Pancreas (tissue), 10 donors: Measurements from ENCODE around the gene TNXB. TPM values are rescaled to one million over a fixed set of nuclear protein-coding genes. Genes with fewer than 3 reads are reported as not detected.

Experiments
- ATAC-seq, 4 donors: fragments of 200-7000 bp; cut with Tn5 transposase; one replicate each; pipeline versions ENCODE4 v1.8.0 to v1.9.1; 2020; ENCODE audit warnings: mild to moderate bottlenecking in 4 of 4, moderate library complexity in 4 of 4
- DNase-seq, 6 donors: peaks; one replicate each; pipeline ENCODE4 v3.0.0-alpha.2; 2020
- FAIRE-seq: peaks from 2 replicates; lab custom pipeline; 2012; peaks lifted over from hg19 to GRCh38; lab: Jason Lieb, UNC
- H3K27ac ChIP-seq, 4 donors: fragments of 200-600 bp; sonication (generic); 1 replicate in 3 of 4; 2 replicates in 1 of 4; pipeline versions ENCODE4 v1.5.0 to v1.8.0; 2020
- H3K27me3 ChIP-seq, 4 donors: fragments of 200-600 bp; one replicate each; pipeline ENCODE4 v1.8.0; 2021
- H3K36me3 ChIP-seq, 3 donors: fragments of 200-600 bp; sonication (generic) in 1 of 3; one replicate each; pipeline versions ENCODE4 v1.5.0 to v1.8.0; 2020 to 2021
- H3K4me1 ChIP-seq, 3 donors: fragments of 200-600 bp; one replicate each; pipeline ENCODE4 v1.8.0; 2021
- H3K4me3 ChIP-seq, 4 donors: fragments of 200-600 bp; sonication (generic) in 2 of 4; one replicate each; pipeline versions ENCODE4 v1.5.0 to v1.8.0; 2020 to 2021
- H3K9me3 ChIP-seq, 4 donors: fragments of 200-600 bp; one replicate each; pipeline ENCODE4 v1.8.0; 2021
- WGBS, 2 donors: extraction: QIAGEN DNeasy Blood & Tissue Kit; methylation state at CpG; one replicate each; pipeline ENCODE4 v1.1.7; 2013; 5-methylcytosine and 5-hydroxymethylcytosine counted together
- intact Hi-C, 3 donors: fragments of 100-400 bp; cut with DNase I; formaldehyde crosslinking; loops; one replicate each; pipeline versions ENCODE4 v1.11.1 to v1.14.2; 2022
- polyA plus RNA-seq, 2 donors: library from polyadenylated mRNA; stranded (reverse); fragments of 200-250 nt; gene quantifications; one replicate each; pipeline ENCODE4 v1.2.3, GENCODE V29; 2013
- total RNA-seq, 6 donors: library from RNA; stranded (reverse); fragmentation: NEBNext Ultra II Directional in 4 of 6; extraction: Animal tissue kit (Norgen Biotek cat#: 25700) in 4 of 6; gene quantifications; one replicate each; pipeline versions ENCODE4 v1.2.1 to v1.2.4, GENCODE V29; 2021 to 2023
- TF ChIP-seq, protein P1 (sequence below), 4 donors: fragments of 200-600 bp; sonication (generic) in 3 of 4; IDR thresholded peaks; one replicate each; pipeline versions ENCODE4 v1.5.0 to v1.8.0; 2021; ENCODE audit warnings: antibody characterized with exemption in 4 of 4
- donor health status: healthy with polysubstance abuse.
- donor health status: DM: no; HTN: no; CAD: no; lungs with moderate emphysema.
- donor health status: DM: no; HTN: no; CAD: no.
- donor health status: control.
- donor health status: control.
- donor health status: Bipolar disorder and iron deficiency.
- donor health status: DM: yes; HTN: yes; CAD: no.
- donor health status: DM: no; HTN: no; CAD: no.
- donor health status: DM: no; HTN: no; CAD: no.
- donor health status: DM: yes; HTN: yes; CAD: no.

The TNXB gene
- total and polyA plus RNA-seq, 8 donors, result 5.2 to 18.6 (median 9.9) TPM

DNA sequence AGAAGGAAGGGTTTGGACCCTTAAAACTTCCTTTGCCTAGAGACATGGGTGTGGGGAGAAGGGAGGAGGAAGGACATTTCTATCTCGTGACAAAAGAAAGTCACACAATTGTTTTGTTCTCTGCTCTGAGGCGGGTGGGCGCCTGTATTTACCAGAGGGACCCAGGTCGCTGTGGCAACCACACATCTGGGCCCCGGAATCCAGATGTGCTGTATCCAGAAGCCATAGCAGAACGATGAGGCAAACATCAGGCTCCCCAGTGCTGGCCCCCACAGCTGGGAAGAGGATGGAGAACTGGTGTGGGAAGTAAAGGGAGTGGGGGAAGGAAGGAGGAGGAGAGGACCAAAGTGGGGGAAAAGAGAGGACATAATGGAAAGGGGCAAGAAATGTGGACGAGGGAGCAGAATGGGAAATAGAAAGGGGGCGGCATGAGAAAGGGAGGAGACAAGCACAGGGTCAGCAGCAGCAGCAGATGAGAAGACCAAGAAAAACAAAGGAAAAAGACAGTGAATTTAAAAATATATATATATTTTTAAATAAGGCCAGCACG lies 3.4 kb upstream of the TNXB start:
- TF ChIP-seq, protein P1, sequence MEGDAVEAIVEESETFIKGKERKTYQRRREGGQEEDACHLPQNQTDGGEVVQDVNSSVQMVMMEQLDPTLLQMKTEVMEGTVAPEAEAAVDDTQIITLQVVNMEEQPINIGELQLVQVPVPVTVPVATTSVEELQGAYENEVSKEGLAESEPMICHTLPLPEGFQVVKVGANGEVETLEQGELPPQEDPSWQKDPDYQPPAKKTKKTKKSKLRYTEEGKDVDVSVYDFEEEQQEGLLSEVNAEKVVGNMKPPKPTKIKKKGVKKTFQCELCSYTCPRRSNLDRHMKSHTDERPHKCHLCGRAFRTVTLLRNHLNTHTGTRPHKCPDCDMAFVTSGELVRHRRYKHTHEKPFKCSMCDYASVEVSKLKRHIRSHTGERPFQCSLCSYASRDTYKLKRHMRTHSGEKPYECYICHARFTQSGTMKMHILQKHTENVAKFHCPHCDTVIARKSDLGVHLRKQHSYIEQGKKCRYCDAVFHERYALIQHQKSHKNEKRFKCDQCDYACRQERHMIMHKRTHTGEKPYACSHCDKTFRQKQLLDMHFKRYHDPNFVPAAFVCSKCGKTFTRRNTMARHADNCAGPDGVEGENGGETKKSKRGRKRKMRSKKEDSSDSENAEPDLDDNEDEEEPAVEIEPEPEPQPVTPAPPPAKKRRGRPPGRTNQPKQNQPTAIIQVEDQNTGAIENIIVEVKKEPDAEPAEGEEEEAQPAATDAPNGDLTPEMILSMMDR (IDR thresholded peaks at IDR 0.05), result no peak
- no peak overlapping the region for H3K4me3 ChIP-seq
- FAIRE-seq (no peak), ATAC-seq (no peak), DNase-seq (no peak)
- H3K36me3 ChIP-seq, result peaks cover 0 to 18% (median 0%) of the 10 kb centered on the region in 3 donors
- WGBS, 2 donors, result 58 to 76% methylated on average over 9 of the region's 9 CpGs
- H3K27ac ChIP-seq, result no peak overlapping the region
- no peaks in the 10 kb centered on the region for H3K9me3 ChIP-seq
- no peaks in the 10 kb centered on the region for H3K27me3 ChIP-seq
- H3K4me1 ChIP-seq, result peaks cover 0 to 8% (median 0%) of the 10 kb centered on the region in 3 donors
- intact Hi-C loops, result loop anchor here in 1 of 3 donors (10.0 kb wide), 1 partner anchor 52 kb away; the partner anchor contains the start of gene EGFL8

DNA sequence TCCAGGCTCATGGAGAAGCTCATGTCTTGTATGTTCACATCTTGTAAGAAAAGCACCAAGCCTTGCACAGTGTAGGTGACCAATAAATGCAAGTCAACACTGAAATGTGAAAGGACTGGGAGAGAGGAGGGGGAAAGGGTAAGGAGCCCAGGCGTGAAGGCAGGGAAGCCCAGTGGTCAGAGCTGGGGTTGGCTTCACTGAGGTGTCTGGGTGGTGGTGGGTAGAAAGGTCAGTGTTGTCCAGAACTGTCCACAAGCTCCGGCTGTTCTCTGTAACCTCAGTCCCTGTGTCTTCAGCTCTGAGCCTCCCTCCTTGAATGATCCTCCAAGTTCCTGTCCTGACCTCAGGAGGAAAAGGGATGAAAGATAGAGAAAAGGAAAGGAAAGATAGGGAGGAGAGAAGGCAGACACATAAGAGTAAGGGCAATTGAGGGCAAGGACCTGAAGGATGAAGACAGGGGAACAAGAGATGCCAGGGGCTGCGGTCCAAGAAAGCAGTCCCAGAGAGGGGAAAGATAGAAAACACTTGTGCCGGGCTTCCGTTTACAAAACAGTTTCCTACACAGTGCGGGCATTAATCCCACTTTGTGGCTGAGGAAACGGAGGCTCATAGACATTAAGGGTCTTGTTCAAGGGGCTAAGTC lies 2.4 kb upstream of the TNXB start:
- DNase-seq, result no peak
- intact Hi-C loops, result loop anchor here in 1 of 3 donors (10.0 kb wide), 1 partner anchor 53 kb away; the partner anchor contains the start of gene EGFL8
- Histone ChIP-seq H3K27ac (no peak overlapping the region), H3K9me3 (no peaks in the 10 kb centered on the region), H3K36me3 (peaks cover 0 to 10% (median 0%) of the 10 kb centered on the region in 3 donors), H3K4me1 (peaks cover 0 to 8% (median 0%) of the 10 kb centered on the region in 3 donors), H3K4me3 (no peak overlapping the region), H3K27me3 (no peaks in the 10 kb centered on the region)
- TF ChIP-seq, protein P1 (IDR thresholded peaks at IDR 0.05), result no peak
- 63 to 66% methylated on average over 7 of the region's 7 CpGs for WGBS, 2 donors
- FAIRE-seq, result no peak
- no peak for ATAC-seq

DNA sequence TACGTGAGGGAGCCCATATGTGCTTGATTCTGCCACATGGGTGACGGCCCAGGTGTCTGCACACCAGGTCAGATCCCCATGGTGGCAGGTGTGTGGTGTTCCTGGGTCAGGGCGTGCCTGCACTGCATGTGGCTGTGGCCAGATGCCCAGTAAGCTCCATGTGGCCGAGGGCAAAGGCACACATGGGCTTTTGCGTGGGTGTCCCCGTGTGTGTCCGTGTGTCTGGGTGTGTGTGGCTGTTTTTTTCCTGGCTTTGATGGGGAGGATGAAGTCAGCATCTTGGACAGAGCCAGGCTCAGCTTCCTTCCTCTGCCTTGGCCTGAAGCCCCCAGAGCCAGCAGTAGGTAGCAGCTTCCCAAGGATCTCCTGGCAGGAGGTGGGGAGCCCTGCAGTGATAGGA lies 1.5 kb upstream of the TNXB start:
- FAIRE-seq (no peak), ATAC-seq (peak in 1 of 4 donors; percentile 14), DNase-seq (peak in 2 of 6 donors; percentile 49 to 53)
- TF ChIP-seq, protein P1 (IDR thresholded peaks at IDR 0.05), result no peak
- Histone ChIP-seq H3K27me3 (no peaks in the 10 kb centered on the region), H3K4me3 (no peak overlapping the region), H3K4me1 (peaks cover 0 to 8% (median 0%) of the 10 kb centered on the region in 3 donors), H3K9me3 (no peaks in the 10 kb centered on the region), H3K27ac (no peak overlapping the region), H3K36me3 (peaks cover 0 to under 1% (median 0%) of the 10 kb centered on the region in 3 donors)
- WGBS, 2 donors, result 22 to 31% methylated on average over 7 of the region's 7 CpGs
- intact Hi-C loops, result loop anchor here in 1 of 3 donors (10.0 kb wide), 1 partner anchor 54 kb away; the partner anchor contains the start of gene EGFL8

DNA sequence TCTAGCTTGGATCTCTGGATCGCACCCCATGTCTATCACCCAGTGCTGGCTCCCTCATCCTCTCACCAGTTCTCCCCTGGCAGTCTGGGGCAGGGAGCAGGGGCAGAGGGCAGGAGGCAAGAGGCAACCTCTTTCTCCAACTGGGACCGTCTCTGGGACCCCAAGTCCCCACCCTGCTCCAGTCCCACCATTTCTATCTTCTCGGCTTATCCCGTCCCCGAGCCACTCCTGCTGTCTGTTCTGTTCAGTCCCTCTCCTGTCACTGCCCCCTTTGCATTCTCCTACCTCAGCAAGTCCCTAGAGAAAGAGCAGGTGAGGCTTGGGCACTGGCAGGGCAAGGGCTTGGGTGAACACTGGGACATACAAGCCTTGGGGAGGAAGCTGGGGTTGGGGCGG lies 625 bp upstream of the TNXB start:
- 35 to 37% methylated on average over 6 of the region's 6 CpGs for WGBS, 2 donors
- no peak for FAIRE-seq
- no peak overlapping the region for H3K27ac ChIP-seq

More for the DNA sequence above, 625 bp upstream of the TNXB start:
- ATAC-seq (no peak), DNase-seq (no peak)
- Histone ChIP-seq H3K36me3 (no peaks in the 10 kb centered on the region), H3K4me1 (peaks cover 0 to 8% (median 0%) of the 10 kb centered on the region in 3 donors), H3K9me3 (no peaks in the 10 kb centered on the region), H3K4me3 (no peak overlapping the region), H3K27me3 (no peaks in the 10 kb centered on the region)
- TF ChIP-seq, protein P1 (IDR thresholded peaks at IDR 0.05), result no peak
- intact Hi-C loops, result loop anchor here in 1 of 3 donors (10.0 kb wide), 1 partner anchor 55 kb away; the partner anchor contains the start of gene EGFL8
